Caco-2 (cell line): Measurements from ENCODE around the gene FMC1. TPM values are rescaled to one million over a fixed set of nuclear protein-coding genes. Genes with fewer than 3 reads are reported as not detected.
"Not testable (repeated sequence)": the region's sequence is repeated elsewhere in the genome, so short reads cannot be mapped to it uniquely, and the experiment has no call there.

ENCODE experiments used
- BruUV-seq: library from RNA; stranded (reverse); fragments of 400-500 nt; replicated peaks from 2 replicates; lab custom pipeline; 2021; lab: Mats Ljungman, UMichigan
- CTCF ChIA-PET: fragments of 300-600 bp; sonication (Branson Sonifier 250); formaldehyde crosslinking; loops from one replicate; lab custom pipeline; 2022; ENCODE audit warnings: antibody characterized with exemption; lab: Charles Lee
- POLR2A ChIA-PET: fragments of 300-600 bp; sonication (Branson Sonifier 250); formaldehyde crosslinking; loops from one replicate; lab custom pipeline; 2022; ENCODE audit warnings: antibody characterized with exemption; lab: Charles Lee
- DNase-seq, 2 experiments: peaks; one replicate each; pipeline versions ENCODE4 v3.0.0 to v3.0.0-alpha.2; 2020 to 2022
- H3K27me3 ChIP-seq: replicated peaks from 2 replicates; pipeline ENCODE4 v1.6.0; 2011; ENCODE audit warnings: low read length; ENCODE audit not compliant: control insufficient read depth, insufficient read depth
- H3K36me3 ChIP-seq: 2 replicates; pipeline ENCODE4 v1.5.1; 2011; ENCODE audit warnings: low read length; ENCODE audit not compliant: control insufficient read depth, insufficient read depth
- H3K4me1 ChIP-seq: fragments of 250-450 bp; sonication (Bioruptor Pico); 2 replicates; pipeline ENCODE4 v1.5.1; 2020; ENCODE audit warnings: mild to moderate bottlenecking
- H3K4me3 ChIP-seq: 2 replicates; pipeline ENCODE4 v1.5.1; 2011; ENCODE audit warnings: low read depth, mild to moderate bottlenecking, control low read depth, low read length
- H3K9me3 ChIP-seq: fragments of 250-450 bp; sonication (Bioruptor Pico); 2 replicates; pipeline ENCODE4 v1.5.1; 2020; ENCODE audit warnings: mild to moderate bottlenecking, moderate library complexity
- H3K27ac Mint-ChIP-seq: one replicate; pipeline ENCODE4 v1.8.0; 2022; ENCODE audit warnings: mixed read lengths; ENCODE audit not compliant: unreplicated experiment
- H3K27me3 Mint-ChIP-seq: one replicate; pipeline ENCODE4 v1.8.0; 2022; ENCODE audit warnings: mixed read lengths; ENCODE audit not compliant: insufficient read depth, unreplicated experiment
- H3K36me3 Mint-ChIP-seq: one replicate; pipeline ENCODE4 v1.8.0; 2022; ENCODE audit warnings: mild to moderate bottlenecking, mixed read lengths; ENCODE audit not compliant: insufficient read depth, unreplicated experiment
- H3K4me1 Mint-ChIP-seq: one replicate; pipeline ENCODE4 v1.8.0; 2022; ENCODE audit warnings: low read depth, mixed read lengths; ENCODE audit not compliant: unreplicated experiment
- H3K4me3 Mint-ChIP-seq: one replicate; pipeline ENCODE4 v1.8.0; 2022; ENCODE audit warnings: mild to moderate bottlenecking, moderate library complexity, mixed read lengths; ENCODE audit not compliant: unreplicated experiment
- H3K9me3 Mint-ChIP-seq: one replicate; pipeline ENCODE4 v1.8.0; 2022; ENCODE audit warnings: mixed read lengths; ENCODE audit not compliant: unreplicated experiment
- intact Hi-C: fragments of 100-400 bp; cut with micrococcal nuclease; formaldehyde crosslinking; loops from one replicate; pipeline ENCODE4 v1.10.0; 2022; ENCODE audit not compliant: unreplicated experiment
- total RNA-seq: library from RNA; stranded (reverse); gene quantifications from 2 replicates; pipeline ENCODE4 v1.2.3, GENCODE V29; 2022
- TF ChIP-seq, protein P1 (sequence below), 2 experiments: fragments of 200-600 bp in 1 of 2; IDR thresholded peaks; 1 replicate in 1 of 2; 2 replicates in 1 of 2; pipeline versions ENCODE4 v1.5.1 to v1.8.0; 2011 to 2022; ENCODE audit warnings: antibody characterized with exemption in 1 of 2, control low read depth in 1 of 2, inconsistent platforms in 1 of 2, low read depth in 1 of 2, low read length in 1 of 2, mild to moderate bottlenecking in 1 of 2, moderate library complexity in 1 of 2; ENCODE audit not compliant: insufficient read depth in 1 of 2, severe bottlenecking in 1 of 2, unreplicated experiment in 1 of 2

The FMC1 gene
- total RNA-seq, 1 experiment from 2014 or later = 15.1 TPM

DNA sequence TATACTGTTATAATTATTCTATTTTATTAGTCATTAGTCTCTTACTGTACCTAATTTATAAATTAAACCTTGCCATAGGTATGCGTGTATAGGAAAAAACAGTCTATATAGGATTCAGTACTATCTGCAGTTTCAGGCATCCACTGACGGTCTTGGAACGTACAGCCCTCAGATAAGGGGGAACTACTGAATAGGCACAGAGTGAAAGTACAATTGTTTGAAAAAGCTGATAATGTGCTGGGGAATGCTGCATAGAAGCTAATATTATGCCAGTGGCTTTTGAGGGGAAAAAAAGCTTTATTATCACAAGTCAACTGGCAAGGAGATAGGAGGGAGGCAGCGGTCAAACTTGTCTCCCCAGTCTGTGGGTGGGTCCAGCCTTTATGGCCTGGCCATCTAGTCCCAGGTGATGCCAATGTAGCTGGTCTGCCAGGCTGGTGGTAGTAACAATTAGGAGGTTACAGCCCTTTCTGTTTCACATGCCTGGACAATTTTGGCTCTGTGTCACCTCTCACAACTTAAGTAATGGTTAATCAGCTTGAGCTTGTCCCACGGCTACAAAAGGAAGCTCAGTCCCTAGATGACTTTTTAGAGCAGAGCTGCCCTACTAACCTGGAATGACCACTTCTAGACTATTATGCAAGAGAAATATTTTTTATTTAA lies 8.3 kb upstream of the FMC1 start:
- H3K27ac Mint-ChIP-seq = no peak overlapping the region
- no peaks in the 10 kb centered on the region for H3K27me3 ChIP-seq
- BruUV-seq = no TSS peak
- no peaks in the 10 kb centered on the region for H3K36me3 ChIP-seq
- no peaks in the 10 kb centered on the region for H3K9me3 Mint-ChIP-seq
- no peaks in the 10 kb centered on the region for H3K36me3 Mint-ChIP-seq
- H3K4me3 ChIP-seq = no peak overlapping the region
- DNase-seq = no peak
- no peaks in the 10 kb centered on the region for H3K4me1 Mint-ChIP-seq
- intact Hi-C loops = no loop called here
- TF ChIP-seq, protein P1, sequence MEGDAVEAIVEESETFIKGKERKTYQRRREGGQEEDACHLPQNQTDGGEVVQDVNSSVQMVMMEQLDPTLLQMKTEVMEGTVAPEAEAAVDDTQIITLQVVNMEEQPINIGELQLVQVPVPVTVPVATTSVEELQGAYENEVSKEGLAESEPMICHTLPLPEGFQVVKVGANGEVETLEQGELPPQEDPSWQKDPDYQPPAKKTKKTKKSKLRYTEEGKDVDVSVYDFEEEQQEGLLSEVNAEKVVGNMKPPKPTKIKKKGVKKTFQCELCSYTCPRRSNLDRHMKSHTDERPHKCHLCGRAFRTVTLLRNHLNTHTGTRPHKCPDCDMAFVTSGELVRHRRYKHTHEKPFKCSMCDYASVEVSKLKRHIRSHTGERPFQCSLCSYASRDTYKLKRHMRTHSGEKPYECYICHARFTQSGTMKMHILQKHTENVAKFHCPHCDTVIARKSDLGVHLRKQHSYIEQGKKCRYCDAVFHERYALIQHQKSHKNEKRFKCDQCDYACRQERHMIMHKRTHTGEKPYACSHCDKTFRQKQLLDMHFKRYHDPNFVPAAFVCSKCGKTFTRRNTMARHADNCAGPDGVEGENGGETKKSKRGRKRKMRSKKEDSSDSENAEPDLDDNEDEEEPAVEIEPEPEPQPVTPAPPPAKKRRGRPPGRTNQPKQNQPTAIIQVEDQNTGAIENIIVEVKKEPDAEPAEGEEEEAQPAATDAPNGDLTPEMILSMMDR (IDR thresholded peaks at IDR 0.05; ENCODE audit: insufficient read depth in 1 of 2, low read depth in 1 of 2, low read length in 1 of 2, severe bottlenecking in 1 of 2, unreplicated experiment in 1 of 2) = no peak
- peaks cover 7% of the 10 kb centered on the region; the same call in 1 of the 2 replicates for H3K4me1 ChIP-seq
- no peak overlapping the region for H3K4me3 Mint-ChIP-seq
- H3K27me3 Mint-ChIP-seq = no peaks in the 10 kb centered on the region
- no peaks in the 10 kb centered on the region for H3K9me3 ChIP-seq
- CTCF ChIA-PET = no interaction called here
- POLR2A ChIA-PET = no interaction called here

GRCh38 chr7:139333443-139333842 lies 7.7 kb upstream of the FMC1 start:
- H3K36me3 Mint-ChIP-seq, POLR2A ChIA-PET, H3K9me3 Mint-ChIP-seq, H3K9me3 ChIP-seq, intact Hi-C loops, DNase-seq, H3K4me1 Mint-ChIP-seq, H3K36me3 ChIP-seq, H3K27ac Mint-ChIP-seq, H3K4me3 ChIP-seq, BruUV-seq, H3K27me3 Mint-ChIP-seq, CTCF ChIA-PET, H3K4me3 Mint-ChIP-seq, H3K4me1 ChIP-seq, H3K27me3 ChIP-seq: not testable (repeated sequence)

- Histone ChIP-seq H3K9me3 (no peaks in the 10 kb centered on the region), H3K36me3 (no peaks in the 10 kb centered on the region), H3K4me3 (no peak overlapping the region), H3K27me3 (no peaks in the 10 kb centered on the region), H3K4me1 (peaks cover 7% of the 10 kb centered on the region; the same call in 1 of the 2 replicates)
- intact Hi-C loops = no loop called here
- Mint-ChIP-seq H3K4me1 (peaks cover 5% of the 10 kb centered on the region), H3K27me3 (no peaks in the 10 kb centered on the region), H3K36me3 (peaks cover 7% of the 10 kb centered on the region), H3K4me3 (no peak overlapping the region), H3K9me3 (peaks cover 7% of the 10 kb centered on the region), H3K27ac (no peak overlapping the region)
- TF ChIP-seq, protein P1 (IDR thresholded peaks at IDR 0.05; ENCODE audit: insufficient read depth in 1 of 2, low read depth in 1 of 2, low read length in 1 of 2, severe bottlenecking in 1 of 2, unreplicated experiment in 1 of 2) = no peak
- no peak for DNase-seq
- ChIA-PET POLR2A (no interaction called here), CTCF (no interaction called here)
- no TSS peak for BruUV-seq
These were observed 6.6 kb upstream of the FMC1 start for GRCh38 chr7:139334399-139335150.
